Type B pancreatic cell (in vitro differentiated cells): ENCODE results near the gene PLCB1. TPM values are rescaled to one million over a fixed set of nuclear protein-coding genes. Genes with fewer than 3 reads are reported as not detected.

Experiments
- DNase-seq: peaks from one replicate; pipeline ENCODE4 v3.0.0; 2021; ENCODE audit warnings: mixed read lengths; ENCODE audit not compliant: unreplicated experiment; ENCODE audit errors: extremely low spot score
- H3K27ac Mint-ChIP-seq: 2 replicates; pipeline ENCODE4 v1.8.0; 2021; ENCODE audit warnings: mild to moderate bottlenecking, mixed read lengths
- H3K27me3 Mint-ChIP-seq: 2 replicates; pipeline ENCODE4 v1.8.0; 2021; ENCODE audit warnings: mixed read lengths
- H3K36me3 Mint-ChIP-seq: 2 replicates; pipeline ENCODE4 v1.8.0; 2021; ENCODE audit warnings: mixed read lengths
- H3K4me1 Mint-ChIP-seq: one replicate; pipeline ENCODE4 v1.8.0; 2021; ENCODE audit warnings: mixed read lengths; ENCODE audit not compliant: unreplicated experiment
- H3K4me3 Mint-ChIP-seq: 2 replicates; pipeline ENCODE4 v1.8.0; 2021; ENCODE audit warnings: mild to moderate bottlenecking, mixed read lengths
- H3K9me3 Mint-ChIP-seq: 2 replicates; pipeline ENCODE4 v1.8.0; 2021; ENCODE audit warnings: mixed read lengths
- total RNA-seq: library from RNA; stranded (reverse); gene quantifications from 2 replicates; pipeline ENCODE4 v1.2.1, GENCODE V29; 2021; ENCODE audit warnings: low replicate concordance
- TF ChIP-seq, protein P1 (sequence below): fragments of 200-600 bp; sonication (generic); conservative IDR thresholded peaks from 2 replicates; pipeline ENCODE4 v1.5.0; 2021; ENCODE audit warnings: antibody characterized with exemption, mild to moderate bottlenecking

The PLCB1 gene
- total RNA-seq, 1 donor from 2014 or later = 17.9 TPM

DNA sequence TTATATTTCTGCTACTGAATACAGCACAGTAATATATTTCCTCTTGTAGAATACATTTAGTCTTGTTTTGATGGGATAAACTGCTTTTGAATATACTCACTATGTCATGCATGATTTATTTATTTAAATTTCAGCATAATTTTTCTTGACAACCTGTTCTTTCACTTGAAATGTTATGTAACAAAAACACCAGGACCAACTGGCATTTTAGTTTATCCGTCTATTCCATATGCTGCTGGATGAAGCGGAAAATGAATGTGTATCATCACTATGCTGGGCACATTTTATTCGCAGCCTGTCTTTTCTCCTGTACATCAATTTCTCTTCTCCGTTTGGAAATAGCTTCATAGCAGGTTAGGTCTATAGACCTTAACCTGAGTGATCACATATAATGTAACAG is 730.0 kb downstream of the PLCB1 start:
- DNase-seq = no peak
- Mint-ChIP-seq H3K4me1 (peaks cover 4% of the 10 kb centered on the region), H3K4me3 (no peak overlapping the region), H3K27ac (no peak overlapping the region), H3K27me3 (no peaks in the 10 kb centered on the region), H3K36me3 (no peaks in the 10 kb centered on the region), H3K9me3 (peaks cover 5% of the 10 kb centered on the region)
- TF ChIP-seq, protein P1, sequence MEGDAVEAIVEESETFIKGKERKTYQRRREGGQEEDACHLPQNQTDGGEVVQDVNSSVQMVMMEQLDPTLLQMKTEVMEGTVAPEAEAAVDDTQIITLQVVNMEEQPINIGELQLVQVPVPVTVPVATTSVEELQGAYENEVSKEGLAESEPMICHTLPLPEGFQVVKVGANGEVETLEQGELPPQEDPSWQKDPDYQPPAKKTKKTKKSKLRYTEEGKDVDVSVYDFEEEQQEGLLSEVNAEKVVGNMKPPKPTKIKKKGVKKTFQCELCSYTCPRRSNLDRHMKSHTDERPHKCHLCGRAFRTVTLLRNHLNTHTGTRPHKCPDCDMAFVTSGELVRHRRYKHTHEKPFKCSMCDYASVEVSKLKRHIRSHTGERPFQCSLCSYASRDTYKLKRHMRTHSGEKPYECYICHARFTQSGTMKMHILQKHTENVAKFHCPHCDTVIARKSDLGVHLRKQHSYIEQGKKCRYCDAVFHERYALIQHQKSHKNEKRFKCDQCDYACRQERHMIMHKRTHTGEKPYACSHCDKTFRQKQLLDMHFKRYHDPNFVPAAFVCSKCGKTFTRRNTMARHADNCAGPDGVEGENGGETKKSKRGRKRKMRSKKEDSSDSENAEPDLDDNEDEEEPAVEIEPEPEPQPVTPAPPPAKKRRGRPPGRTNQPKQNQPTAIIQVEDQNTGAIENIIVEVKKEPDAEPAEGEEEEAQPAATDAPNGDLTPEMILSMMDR = no peak

DNA sequence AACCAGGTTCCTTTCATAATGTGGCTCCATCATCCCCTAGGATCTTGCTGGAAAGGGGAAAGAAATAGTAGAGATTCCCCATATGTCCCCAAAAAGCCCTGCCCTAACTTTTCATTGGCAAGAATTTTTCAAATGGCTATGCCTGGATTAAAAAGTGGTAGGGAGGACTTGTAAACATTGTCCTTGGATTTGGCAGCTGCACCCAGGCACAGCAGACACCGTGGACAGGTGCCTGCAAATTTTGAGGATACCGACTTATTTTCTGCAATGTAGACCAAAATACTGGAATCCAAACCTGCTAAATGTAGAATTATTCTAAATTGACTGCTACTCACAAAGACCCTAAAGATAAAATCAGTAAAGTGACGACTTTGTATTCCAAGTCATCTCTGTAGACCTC is 733.6 kb downstream of the PLCB1 start:
- H3K27me3 Mint-ChIP-seq = no peaks in the 10 kb centered on the region
- H3K4me3 Mint-ChIP-seq = no peak overlapping the region
- peaks cover 5% of the 10 kb centered on the region for H3K9me3 Mint-ChIP-seq
- no peaks in the 10 kb centered on the region for H3K36me3 Mint-ChIP-seq
- H3K4me1 Mint-ChIP-seq = peaks cover 4% of the 10 kb centered on the region
- no peak for DNase-seq
- TF ChIP-seq, protein P1 = no peak
- no peak overlapping the region for H3K27ac Mint-ChIP-seq

DNA sequence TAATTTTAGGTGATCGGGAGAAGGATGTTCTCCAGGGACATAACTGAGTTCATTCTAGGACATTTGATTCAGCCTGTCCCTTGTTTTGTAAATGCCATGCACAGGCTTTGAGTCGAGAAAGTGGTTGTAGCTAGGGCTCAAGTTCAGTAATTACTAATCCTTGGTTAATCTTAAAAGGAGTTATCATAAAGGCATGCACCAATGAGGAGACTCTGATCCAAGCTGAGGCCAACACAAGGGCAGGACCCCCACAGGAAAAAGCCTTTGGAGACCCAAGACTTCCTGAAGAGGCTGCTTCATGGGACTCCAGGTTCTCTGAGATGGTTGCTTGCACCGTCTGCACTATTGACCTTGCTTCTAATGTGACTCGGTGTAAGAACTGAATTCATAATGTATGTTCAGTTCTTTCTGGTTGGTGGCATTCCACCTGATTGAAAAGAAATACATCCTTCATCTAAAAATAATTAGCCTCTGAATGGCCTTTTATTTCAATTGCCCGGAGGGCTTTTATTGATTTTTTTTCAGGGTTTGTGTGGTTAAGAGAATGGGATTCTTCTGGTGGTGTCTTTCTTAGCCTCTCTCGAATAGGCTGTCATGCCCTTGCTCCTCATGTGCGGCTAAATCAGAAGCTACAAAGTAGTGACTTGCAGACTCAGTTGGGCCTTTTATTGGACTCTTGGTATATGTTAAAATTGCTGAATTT is 735.1 kb downstream of the PLCB1 start:
- H3K27me3 Mint-ChIP-seq = no peaks in the 10 kb centered on the region
- peaks cover 5% of the 10 kb centered on the region for H3K9me3 Mint-ChIP-seq
- TF ChIP-seq, protein P1 = no peak
- no peak overlapping the region for H3K27ac Mint-ChIP-seq
- no peak overlapping the region for H3K4me3 Mint-ChIP-seq
- peaks cover 8% of the 10 kb centered on the region for H3K4me1 Mint-ChIP-seq
- no peaks in the 10 kb centered on the region for H3K36me3 Mint-ChIP-seq
- DNase-seq = no peak

DNA sequence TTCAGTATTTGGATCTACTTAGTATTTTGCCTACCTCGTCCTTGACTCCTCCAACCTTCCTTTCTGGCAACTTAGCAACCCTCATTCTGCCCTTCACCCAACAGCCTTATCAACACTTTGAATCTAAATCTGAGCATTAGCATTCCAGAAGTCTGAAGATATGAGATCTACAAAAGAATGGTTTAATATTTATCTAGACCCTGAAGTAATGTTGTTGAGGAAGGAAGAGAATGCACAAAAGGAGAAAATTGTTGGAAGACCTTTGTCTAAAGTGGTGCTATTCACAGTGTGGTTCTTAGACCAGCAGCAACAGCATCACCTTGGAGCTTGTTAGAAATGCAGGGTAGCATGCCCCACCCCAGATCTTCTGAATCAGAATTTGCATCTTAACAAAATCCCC is 738.6 kb downstream of the PLCB1 start:
- Mint-ChIP-seq H3K4me1 (peaks cover 9% of the 10 kb centered on the region), H3K36me3 (no peaks in the 10 kb centered on the region), H3K27me3 (no peaks in the 10 kb centered on the region), H3K9me3 (peaks cover 5% of the 10 kb centered on the region), H3K4me3 (no peak overlapping the region), H3K27ac (no peak overlapping the region)
- no peak for DNase-seq
- TF ChIP-seq, protein P1 = no peak

DNA sequence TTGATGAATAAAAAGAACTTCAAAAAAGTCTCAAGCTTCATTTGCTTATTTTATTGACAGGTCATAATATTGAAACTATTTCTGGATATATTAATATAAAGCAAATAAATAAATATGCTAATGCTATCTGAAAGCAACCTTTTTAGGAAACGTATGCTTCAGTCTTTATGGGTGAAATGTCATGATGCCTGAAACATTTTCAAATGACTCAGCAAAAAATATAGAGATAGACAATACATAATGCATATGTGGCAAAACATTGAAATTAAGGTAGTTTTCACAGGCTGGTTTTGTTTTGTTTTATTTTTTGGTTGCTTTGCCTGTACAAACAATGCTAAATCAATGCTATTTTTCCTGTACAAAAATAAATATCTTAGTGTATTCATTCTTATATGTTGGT is 742.4 kb downstream of the PLCB1 start:
- H3K36me3 Mint-ChIP-seq = no peaks in the 10 kb centered on the region
- DNase-seq = no peak
- no peaks in the 10 kb centered on the region for H3K27me3 Mint-ChIP-seq
- H3K4me1 Mint-ChIP-seq = peaks cover 20% of the 10 kb centered on the region
- no peak overlapping the region for H3K27ac Mint-ChIP-seq
- TF ChIP-seq, protein P1 = no peak
- H3K9me3 Mint-ChIP-seq = no peaks in the 10 kb centered on the region
- no peak overlapping the region for H3K4me3 Mint-ChIP-seq

DNA sequence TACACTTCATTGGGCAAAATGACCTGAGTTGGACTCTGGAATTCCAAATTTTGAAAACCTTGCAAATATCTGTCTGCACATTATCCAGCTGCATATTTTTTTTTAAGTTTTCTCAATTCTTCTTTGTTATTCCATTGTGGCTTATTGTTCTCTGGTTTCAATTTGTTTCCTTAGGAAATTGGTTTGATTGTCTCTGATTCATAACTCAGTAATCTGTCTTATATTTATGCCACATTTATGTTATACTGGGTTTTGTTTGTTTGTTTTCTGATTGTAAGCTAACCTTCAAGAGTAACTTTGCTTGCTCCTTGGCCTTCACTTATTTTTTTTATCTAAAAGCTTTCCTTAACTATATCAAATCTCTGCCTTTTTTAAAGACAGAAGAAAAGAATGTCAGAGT is 743.5 kb downstream of the PLCB1 start:
- Mint-ChIP-seq H3K4me1 (peaks cover 30% of the 10 kb centered on the region), H3K27me3 (no peaks in the 10 kb centered on the region), H3K4me3 (no peak overlapping the region), H3K9me3 (no peaks in the 10 kb centered on the region), H3K27ac (no peak overlapping the region), H3K36me3 (no peaks in the 10 kb centered on the region)
- no peak for DNase-seq
- TF ChIP-seq, protein P1 = no peak
